Adipocyte (in vitro differentiated cells): ENCODE measurements around the gene CCDC88A.
"Not testable (repeated sequence)": the region's sequence is repeated elsewhere in the genome, so short reads cannot be mapped to it uniquely, and the experiment has no call there.

ENCODE experiments used
- DNase-seq: peaks from one replicate; pipeline ENCODE4 v3.0.0-alpha.2; 2015; ENCODE audit warnings: low read depth
- H3K27me3 ChIP-seq: replicated peaks from 2 replicates; pipeline ENCODE4 v1.7.0; 2013; ENCODE audit warnings: mild to moderate bottlenecking, low read length, moderate library complexity; ENCODE audit not compliant: control insufficient read depth, insufficient read depth
- H3K36me3 ChIP-seq: 2 replicates; pipeline ENCODE4 v1.7.0; 2013; ENCODE audit warnings: low read length, mild to moderate bottlenecking, moderate library complexity; ENCODE audit not compliant: control insufficient read depth, insufficient read depth, severe bottlenecking
- H3K4me1 ChIP-seq: 2 replicates; pipeline ENCODE4 v1.7.0; 2013; ENCODE audit warnings: mild to moderate bottlenecking, low read length, moderate library complexity; ENCODE audit not compliant: control insufficient read depth, insufficient read depth
- H3K4me3 ChIP-seq: 2 replicates; pipeline ENCODE4 v1.7.0; 2013; ENCODE audit warnings: mild to moderate bottlenecking, low read length, moderate library complexity
- H3K9ac ChIP-seq: 2 replicates; pipeline ENCODE4 v1.7.0; 2013; ENCODE audit warnings: mild to moderate bottlenecking, low read length, moderate library complexity
- H3K9me3 ChIP-seq: 2 replicates; pipeline ENCODE4 v1.7.0; 2013; ENCODE audit warnings: mild to moderate bottlenecking, low read length, moderate library complexity; ENCODE audit not compliant: control insufficient read depth

CCDC88A gene

DNA sequence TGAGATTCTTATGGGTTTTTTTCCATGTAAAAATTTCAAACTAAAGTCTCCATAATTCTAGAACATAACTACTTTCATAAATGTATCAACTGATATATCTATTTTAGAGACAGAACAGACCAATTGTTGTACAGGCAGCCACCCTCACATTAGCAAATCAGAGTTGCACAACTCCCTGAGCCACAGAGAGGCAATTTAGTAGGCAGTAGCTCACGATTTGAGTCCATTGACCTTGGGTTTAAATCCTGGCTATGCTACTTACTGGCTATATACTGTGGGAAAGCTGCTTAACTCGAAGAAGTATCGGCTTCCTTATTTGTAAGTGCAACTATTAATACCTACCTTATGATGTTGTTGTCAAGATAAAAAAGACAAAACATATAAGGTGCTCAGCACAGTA lies 166.8 kb downstream of the CCDC88A start:
- Histone ChIP-seq H3K36me3 (peaks cover 80% of the 10 kb centered on the region), H3K4me1 (peaks cover 3% of the 10 kb centered on the region), H3K9ac (no peak overlapping the region), H3K4me3 (no peak overlapping the region), H3K27me3 (no peaks in the 10 kb centered on the region), H3K9me3 (no peaks in the 10 kb centered on the region)
- no peak for DNase-seq

GRCh38 chr2:55247025-55247424 lies 172.6 kb downstream of the CCDC88A start:
- H3K4me1 ChIP-seq = no peaks in the 10 kb centered on the region
- DNase-seq = no peak
- H3K27me3 ChIP-seq = no peaks in the 10 kb centered on the region
- no peak overlapping the region for H3K4me3 ChIP-seq
- H3K9me3 ChIP-seq = no peaks in the 10 kb centered on the region
- H3K36me3 ChIP-seq = peaks cover 90% of the 10 kb centered on the region
- H3K9ac ChIP-seq = no peak overlapping the region

- no peaks in the 10 kb centered on the region for H3K4me1 ChIP-seq
- no peak overlapping the region for H3K4me3 ChIP-seq
- no peak overlapping the region for H3K9ac ChIP-seq
- DNase-seq = no peak
- no peaks in the 10 kb centered on the region for H3K27me3 ChIP-seq
- peaks cover 80% of the 10 kb centered on the region for H3K36me3 ChIP-seq
- no peaks in the 10 kb centered on the region for H3K9me3 ChIP-seq
These were observed 174.2 kb downstream of the CCDC88A start for GRCh38 chr2:55245411-55245810.

GRCh38 chr2:55242617-55243016 lies 177.0 kb downstream of the CCDC88A start:
- no peak overlapping the region for H3K4me3 ChIP-seq
- no peak for DNase-seq
- no peak overlapping the region for H3K9ac ChIP-seq
- no peaks in the 10 kb centered on the region for H3K27me3 ChIP-seq
- no peaks in the 10 kb centered on the region for H3K4me1 ChIP-seq
- H3K36me3 ChIP-seq = peaks cover 72% of the 10 kb centered on the region
- H3K9me3 ChIP-seq = no peaks in the 10 kb centered on the region

- H3K36me3 ChIP-seq = peaks cover 69% of the 10 kb centered on the region
- not testable (repeated sequence) for H3K27me3 ChIP-seq, H3K9me3 ChIP-seq, H3K9ac ChIP-seq, H3K4me1 ChIP-seq, DNase-seq, H3K4me3 ChIP-seq
These were observed 178.1 kb downstream of the CCDC88A start for GRCh38 chr2:55241582-55241981.

- DNase-seq = no peak
- Histone ChIP-seq H3K4me3 (no peak overlapping the region), H3K27me3 (no peaks in the 10 kb centered on the region), H3K36me3 (peaks cover 70% of the 10 kb centered on the region), H3K9ac (no peak overlapping the region), H3K4me1 (peaks cover 6% of the 10 kb centered on the region), H3K9me3 (no peaks in the 10 kb centered on the region)
These were observed 179.9 kb downstream of the CCDC88A start for GRCh38 chr2:55239656-55240222.
